Cerebellar nuclear complex (tissue), 1 donor: Measurements from ENCODE around the gene PRKAR1B.

ENCODE experiments used
- DNase-seq, 2 experiments: peaks; one replicate each; lab custom pipeline; 2025; lab: John Stamatoyannopoulos, UW

PRKAR1B gene

DNA sequence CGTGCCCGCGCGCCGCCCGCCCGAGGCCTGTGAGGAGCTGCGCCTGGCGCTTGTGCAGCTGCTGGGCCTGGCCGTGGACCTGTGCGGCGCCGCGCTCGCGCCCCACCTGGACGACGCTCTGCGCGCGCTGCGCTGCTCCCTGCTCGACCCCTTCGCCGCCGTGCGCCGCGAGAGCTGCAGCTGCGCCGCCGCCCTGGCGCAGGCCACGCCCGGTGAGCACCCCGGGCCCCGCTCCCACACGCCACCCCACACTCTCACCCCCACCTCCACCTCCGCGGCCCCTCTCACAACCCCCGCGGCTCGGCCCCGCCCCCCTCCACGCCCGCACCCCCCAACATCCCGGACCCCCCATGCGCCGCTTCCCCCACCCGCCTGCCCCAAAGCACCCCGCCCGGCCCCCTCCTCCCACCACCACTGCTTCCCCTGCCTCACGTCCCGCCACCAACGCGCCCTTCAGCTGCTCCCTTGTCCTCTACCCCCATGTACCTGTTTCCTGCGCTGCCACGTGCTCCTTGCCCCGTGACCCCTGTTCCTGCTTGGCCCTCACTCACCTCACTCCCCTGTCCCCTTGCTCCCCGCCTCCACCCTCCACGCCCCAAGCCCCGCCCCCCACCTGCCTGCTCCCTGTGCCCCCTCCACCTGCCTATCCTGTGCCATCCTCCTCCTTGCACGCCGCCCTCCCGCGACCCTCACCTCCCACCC, at the start of gene PRKAR1B:
Gene PRKAR1B, minus strand, starts transcription at position 178 of the 702 bp plus-strand sequence. CDS start 15,776 bp downstream, outside the sequence.
- no peak for DNase-seq

GRCh38 chr7:776381-776780, 49.3 kb upstream of the PRKAR1B start:
- no peak for DNase-seq

GRCh38 chr7:774161-775109, 47.4 kb upstream of the PRKAR1B start:
- DNase-seq = peak in 1 of 2 experiments; percentile 49

DNA sequence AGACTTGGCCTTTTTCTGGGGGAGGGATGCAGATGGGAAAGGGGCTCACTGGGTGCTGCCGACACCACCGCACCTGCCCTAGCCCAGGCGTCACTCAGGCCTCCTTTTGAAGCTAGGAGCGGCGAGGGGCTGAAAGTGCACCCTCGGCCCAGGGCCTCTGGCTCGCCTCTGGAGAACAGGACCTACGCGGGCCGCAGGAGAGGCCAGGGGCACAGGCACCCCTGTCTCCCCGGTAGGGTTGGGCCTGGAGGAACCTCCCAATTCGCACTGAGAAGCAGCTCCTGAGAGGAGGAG, 46.5 kb upstream of the PRKAR1B start:
- no peak for DNase-seq

DNA sequence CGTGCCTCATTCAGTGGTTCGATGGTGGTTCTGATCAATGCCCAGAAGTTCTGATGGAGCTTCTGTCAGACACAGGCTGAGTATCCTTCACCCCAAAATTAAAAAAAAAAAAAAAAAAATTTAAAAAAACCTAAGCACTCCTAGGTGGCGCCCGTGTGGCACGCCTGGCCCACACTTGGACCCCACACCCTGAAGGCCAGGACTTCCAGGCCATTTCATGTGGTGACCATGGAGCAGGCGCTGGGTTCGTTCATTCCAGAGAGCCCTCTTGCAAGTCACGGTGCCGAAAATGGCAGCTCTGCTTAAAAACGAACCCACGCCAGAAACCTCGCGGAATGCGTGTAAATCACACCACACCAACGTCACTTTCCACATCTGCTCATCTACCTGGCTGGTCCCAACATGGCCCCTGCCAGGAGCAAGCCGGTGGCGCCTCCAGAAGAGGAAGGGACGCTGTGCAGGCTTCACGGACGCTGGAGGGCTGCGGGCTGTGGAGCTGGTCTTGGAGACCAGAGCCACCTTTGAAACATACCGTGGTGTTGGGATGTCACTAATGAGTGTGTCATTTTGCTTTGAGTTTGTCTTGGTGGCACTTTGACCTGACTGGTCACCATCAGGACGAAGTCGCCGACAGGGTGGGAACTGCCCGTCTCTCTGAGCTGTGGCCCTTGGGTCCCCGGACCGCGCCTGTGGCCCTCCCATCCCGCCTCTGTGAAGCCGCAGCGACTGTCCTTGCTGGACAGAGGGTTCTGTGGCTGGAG, 46.0 kb upstream of the PRKAR1B start:
- DNase-seq = no peak

- no peak for DNase-seq
These were observed 45.3 kb upstream of the PRKAR1B start for GRCh38 chr7:772392-772791.

GRCh38 chr7:772005-772294, 44.9 kb upstream of the PRKAR1B start:
- no peak for DNase-seq

- no peak for DNase-seq
These were observed 44.3 kb upstream of the PRKAR1B start for GRCh38 chr7:771234-772004.

- DNase-seq = no peak
These were observed 43.7 kb upstream of the PRKAR1B start for GRCh38 chr7:770741-771166.

DNA sequence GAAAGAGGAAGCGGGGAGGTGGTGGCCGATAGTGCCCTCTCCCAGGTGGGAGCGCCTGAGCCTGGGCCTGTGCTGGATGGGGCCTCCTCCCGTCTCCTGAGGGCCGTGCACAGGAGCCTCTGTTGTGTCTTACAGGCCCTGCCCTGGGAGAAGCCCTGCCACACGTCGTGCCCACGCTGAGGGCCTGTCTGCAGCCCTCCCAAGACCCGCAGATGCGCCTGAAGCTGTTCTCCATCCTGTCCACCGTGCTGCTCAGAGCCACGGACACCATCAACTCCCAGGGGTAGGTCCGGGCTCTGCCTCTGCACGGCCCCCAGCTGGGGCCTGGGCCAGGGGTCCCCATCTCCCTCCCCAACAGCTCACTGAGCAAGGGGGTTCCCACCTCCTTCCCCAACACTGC, 43.3 kb upstream of the PRKAR1B start:
- DNase-seq = no peak

DNA sequence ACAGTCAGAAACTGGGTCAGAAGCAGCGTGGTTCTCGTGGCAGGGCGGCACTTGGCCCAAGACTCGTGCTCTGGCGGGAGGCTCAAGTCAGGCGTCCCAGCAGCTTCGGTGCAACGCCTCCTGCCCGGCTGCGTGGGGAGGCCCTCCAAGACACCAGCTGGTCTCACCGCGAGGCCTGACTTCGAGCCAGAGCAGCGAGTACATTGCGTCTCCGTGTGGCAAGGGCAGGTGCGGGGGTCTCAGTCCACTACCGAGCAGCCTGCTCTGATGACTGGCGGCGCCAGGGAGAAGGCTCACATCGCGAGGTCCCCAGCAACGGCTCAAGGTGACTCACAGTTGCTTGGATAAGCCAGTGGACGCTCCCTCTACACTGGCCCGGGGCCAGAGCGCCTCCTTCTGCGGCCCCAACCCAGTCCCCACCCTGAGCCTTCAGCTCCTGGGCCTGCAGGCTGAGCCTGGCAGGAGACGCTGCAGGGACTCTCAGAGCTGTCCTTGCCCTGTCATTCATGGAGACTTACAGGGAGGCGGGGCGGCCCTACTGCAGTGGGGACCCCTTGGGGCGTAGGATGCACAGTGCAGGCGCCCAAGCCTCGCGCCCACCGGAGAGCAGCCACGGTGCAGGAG, 41.9 kb upstream of the PRKAR1B start:
- peak; percentile 46 to 58 for DNase-seq

DNA sequence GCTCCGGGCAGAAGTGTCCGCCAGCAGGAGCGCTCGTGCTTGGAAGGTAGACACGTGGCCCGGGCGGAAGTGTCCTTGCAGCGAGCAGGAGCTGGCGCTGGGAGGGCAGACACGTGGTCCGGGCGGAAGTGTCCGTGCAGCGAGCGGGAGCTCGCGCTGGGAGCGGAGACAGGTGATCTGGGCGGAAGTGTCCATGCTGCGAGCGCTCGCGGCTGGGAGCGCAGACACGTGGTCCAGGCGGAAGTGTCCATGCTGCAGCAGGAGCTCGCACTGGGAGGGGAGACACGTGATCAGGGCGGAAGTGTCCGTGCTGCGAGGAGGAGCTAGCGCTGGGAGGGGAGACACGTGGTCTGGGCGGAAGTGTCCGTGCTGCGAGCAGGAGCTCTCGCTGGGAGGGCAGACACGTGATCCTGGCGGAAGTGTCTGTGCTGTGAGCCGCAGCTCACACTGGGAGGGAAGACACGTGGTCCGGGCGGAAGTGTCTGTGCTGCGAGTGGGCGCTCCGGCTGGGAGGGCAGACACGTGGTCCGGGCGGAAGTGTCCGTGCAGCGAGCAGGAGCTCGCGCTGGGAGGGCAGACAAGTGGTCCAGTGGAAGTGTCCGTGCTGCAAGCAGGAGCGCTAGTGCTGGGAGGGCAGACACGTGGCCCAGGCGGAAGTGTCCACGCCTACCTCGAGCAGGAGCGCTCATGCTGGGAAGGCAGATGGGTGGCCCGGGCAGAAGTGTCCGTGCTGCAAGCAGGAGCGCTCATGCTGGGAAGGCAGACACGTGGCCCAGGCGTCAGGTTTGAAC, 41.1 kb upstream of the PRKAR1B start:
- peak; percentile 86 to 90 for DNase-seq

DNA sequence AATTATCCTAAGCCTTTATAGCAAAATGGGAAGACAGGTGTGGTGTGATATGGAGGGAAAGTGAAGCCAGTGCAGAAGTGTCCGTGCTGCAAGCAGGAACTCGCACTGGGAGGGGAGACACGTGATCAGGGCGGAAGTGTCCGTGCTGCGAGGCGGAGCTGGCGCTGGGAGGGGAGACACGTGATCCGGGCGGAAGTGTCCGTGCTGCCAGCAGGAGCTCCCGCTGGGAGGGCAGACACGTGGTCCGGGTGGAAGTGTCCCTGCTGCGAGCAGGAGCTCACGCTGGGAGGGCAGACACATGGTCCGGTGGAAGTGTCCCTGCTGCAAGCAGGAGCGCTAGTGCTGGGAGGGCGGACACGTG, 40.5 kb upstream of the PRKAR1B start:
- DNase-seq = peak in 1 of 2 experiments; percentile 90

GRCh38 chr7:765383-765782, 38.3 kb upstream of the PRKAR1B start:
- no peak for DNase-seq

DNA sequence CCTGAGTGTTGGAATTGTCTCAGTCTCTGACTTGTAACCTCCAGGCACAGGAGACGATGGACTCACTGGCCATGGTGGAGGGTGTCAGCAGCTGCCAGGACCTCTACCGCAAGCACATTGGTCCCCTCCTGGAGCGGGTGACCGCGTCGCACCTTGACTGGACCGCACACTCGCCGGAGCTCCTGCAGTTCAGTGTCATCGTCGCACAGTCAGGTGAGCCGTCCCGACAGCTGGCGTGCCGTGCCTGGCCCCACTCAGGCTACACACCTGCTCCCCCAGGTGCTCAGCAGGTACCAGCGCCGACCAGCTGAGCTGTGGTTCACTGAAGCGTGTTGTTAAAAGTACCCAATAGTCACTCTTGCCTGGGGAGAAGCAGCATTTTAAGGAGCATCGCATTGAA, 36.7 kb upstream of the PRKAR1B start:
- no peak for DNase-seq

DNA sequence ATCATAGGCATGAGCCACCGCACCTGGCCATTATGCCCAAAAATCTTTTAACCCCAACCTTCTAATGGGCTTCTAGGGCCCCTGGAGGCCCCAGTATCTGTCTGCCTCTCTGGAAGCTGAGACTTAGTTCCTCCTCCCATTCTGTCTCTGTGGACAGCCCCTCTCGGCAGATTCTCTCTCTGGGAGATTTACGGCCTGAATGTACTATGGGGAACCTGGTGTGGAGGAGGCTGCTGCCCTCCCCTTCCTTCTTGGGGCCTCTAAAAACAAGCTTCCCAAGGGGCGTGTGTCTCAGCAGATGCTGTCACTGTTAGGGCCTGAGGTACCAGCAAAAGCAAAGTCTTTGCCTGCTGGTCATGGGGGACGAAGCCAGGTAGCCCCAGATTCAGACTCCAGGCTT, 35.8 kb upstream of the PRKAR1B start:
- no peak for DNase-seq

DNA sequence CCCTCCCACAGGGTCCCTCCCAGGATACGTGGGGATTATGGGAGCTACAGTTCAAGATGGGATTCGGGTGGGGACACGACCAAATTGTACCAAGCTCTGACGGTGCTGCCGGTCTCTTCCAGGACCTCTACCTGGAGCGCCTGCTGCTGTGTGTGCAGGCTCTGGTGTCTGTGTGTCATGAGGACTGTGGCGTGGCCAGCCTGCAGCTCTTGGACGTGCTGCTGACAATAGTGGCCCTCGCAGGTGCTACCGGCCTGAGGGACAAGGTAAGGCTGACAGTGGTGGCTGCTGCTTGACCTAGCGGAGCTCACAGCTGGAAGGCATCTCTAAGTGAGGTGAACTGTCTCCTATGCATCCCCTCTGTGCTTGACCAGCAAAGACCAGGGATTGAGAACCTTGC, 34.5 kb upstream of the PRKAR1B start:
- DNase-seq = no peak

GRCh38 chr7:761101-761500, 34.0 kb upstream of the PRKAR1B start:
- DNase-seq = no peak

DNA sequence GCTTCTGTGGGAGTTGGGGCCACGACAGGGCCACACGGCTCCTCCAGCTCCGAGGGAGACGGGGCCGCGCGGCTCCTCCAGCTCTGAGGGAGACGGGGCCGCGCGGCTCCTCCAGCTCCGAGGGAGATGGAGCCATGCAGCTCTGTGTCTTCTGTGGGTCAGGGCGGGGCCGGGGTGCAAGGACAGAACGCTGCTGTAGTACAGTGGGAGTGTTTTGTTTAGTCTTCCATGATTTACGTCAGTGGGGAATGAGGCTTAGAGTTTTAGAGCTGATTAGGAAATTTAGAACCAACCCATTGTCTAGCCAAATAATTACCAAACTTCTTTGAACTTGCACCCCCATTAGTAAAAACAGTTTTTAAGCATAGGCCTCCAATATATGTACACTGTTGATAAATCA, 32.9 kb upstream of the PRKAR1B start:
- DNase-seq = no peak

DNA sequence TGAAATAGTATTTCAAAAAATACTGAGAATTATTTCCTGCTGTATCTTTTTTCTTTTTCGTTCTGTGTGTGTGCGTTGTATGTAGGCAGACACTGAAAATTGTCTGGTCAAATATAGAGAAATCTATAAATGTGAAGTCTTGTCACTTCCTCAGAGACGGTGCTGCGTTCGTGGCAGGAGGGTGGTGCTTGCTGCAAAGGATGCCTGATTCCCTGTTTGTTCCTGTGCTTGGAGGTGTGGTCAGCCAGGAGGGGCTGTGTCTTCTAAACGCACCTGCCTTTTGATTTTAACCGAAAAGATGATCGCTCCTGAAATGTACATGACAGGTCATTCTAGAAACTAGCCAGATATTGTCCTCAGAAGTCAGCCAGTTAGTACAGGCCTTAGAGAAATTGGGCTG, 32.5 kb upstream of the PRKAR1B start:
- DNase-seq = no peak

- DNase-seq = no peak
These were observed 30.7 kb upstream of the PRKAR1B start for GRCh38 chr7:757741-758163.
